ENCODE data around the gene HOXA13.

The HOXA13 gene

DNA sequence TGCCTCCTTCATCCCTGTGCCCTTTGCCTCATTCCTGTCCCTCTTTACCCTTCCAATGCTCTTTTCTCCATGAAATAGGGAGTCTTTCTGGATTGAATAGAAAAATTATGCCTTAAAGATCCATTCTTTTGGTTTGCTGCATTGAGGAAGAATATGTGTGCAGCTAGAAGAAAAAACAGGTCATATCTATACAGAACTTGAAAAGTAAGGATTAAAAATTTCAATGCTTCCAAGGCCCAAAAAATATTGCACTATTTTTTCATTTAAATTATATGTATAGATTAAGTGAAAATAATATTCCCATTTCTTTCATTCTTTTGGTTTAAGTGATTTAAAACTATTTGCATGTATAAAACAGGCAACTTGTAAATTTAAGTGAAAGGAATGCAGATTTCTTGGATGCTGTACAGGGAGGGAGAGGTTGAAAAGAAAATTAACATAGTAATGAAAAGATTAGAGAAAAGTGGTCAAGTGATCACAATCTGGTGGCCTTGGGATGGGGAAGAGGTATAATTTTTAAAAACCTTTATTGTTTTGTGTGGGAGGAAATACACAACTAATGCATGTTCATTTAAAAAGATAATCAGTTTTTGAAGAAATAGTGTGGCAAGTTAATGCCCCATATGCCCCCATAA lies 24.2 kb upstream of the HOXA13 start:
- Histone ChIP-seq H3K27me3 (peaks cover 0 to 53% of the 10 kb centered on the region in 2 donors), H3K4me3 (no peak overlapping the region), H3K4me1 (peaks cover 0 to 5% (median 0%) of the 10 kb centered on the region in 4 donors), H3K36me3 (no peaks in the 10 kb centered on the region), H3K27ac (no peak overlapping the region), H3K9me3 (peaks cover 0 to 4% (median 0%) of the 10 kb centered on the region in 3 donors)
- TF ChIP-seq, protein P1, sequence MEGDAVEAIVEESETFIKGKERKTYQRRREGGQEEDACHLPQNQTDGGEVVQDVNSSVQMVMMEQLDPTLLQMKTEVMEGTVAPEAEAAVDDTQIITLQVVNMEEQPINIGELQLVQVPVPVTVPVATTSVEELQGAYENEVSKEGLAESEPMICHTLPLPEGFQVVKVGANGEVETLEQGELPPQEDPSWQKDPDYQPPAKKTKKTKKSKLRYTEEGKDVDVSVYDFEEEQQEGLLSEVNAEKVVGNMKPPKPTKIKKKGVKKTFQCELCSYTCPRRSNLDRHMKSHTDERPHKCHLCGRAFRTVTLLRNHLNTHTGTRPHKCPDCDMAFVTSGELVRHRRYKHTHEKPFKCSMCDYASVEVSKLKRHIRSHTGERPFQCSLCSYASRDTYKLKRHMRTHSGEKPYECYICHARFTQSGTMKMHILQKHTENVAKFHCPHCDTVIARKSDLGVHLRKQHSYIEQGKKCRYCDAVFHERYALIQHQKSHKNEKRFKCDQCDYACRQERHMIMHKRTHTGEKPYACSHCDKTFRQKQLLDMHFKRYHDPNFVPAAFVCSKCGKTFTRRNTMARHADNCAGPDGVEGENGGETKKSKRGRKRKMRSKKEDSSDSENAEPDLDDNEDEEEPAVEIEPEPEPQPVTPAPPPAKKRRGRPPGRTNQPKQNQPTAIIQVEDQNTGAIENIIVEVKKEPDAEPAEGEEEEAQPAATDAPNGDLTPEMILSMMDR (IDR thresholded peaks at IDR 0.05): no peak
- intact Hi-C loops (cut with DNase I; ENCODE audit: low total_unique reads): no loop called here
- no peak for DNase-seq

DNA sequence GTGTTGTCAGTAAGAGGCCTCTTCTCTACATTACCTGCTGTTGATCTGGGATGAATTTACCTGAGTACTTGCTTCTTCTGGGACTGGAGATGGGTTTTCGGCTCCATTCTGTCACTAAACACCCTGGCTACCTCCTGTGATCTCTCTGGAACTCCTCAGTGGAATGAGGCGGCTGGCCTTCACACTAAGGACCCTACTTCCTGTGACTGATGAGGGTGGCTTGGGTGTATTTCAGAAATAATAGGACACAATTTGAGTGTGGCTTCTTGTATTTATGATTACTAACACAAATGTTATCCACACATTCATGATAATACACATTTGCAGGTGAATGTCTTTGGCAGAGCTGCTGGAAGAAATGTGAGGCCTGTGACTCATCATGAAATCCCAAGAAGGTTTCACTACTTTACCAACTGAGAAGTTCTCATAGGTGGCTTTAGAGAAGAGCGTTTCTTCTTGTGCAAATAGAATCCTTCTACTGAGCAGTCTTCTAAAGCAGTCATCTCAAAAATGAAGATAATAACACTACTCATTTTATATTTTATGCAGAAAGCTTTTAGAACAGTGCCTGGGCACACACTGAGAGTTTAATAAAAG lies 21.4 kb upstream of the HOXA13 start:
- H3K36me3 ChIP-seq: no peaks in the 10 kb centered on the region
- H3K9me3 ChIP-seq: peaks cover 0 to 4% (median 0%) of the 10 kb centered on the region in 3 donors
- H3K4me3 ChIP-seq: no peak overlapping the region
- TF ChIP-seq, protein P1 (IDR thresholded peaks at IDR 0.05): no peak
- DNase-seq: no peak
- H3K27ac ChIP-seq: no peak overlapping the region
- H3K4me1 ChIP-seq: peaks cover 0 to 5% (median 0%) of the 10 kb centered on the region in 4 donors
- intact Hi-C loops (cut with DNase I; ENCODE audit: low total_unique reads): no loop called here
- peaks cover 0 to 59% of the 10 kb centered on the region in 2 donors for H3K27me3 ChIP-seq

GRCh38 chr7:27220440-27220955 lies 20.6 kb upstream of the HOXA13 start:
- H3K4me3 ChIP-seq: no peak overlapping the region
- peaks cover 0 to 55% of the 10 kb centered on the region in 2 donors for H3K27me3 ChIP-seq
- H3K9me3 ChIP-seq: peaks cover 0 to 4% (median 0%) of the 10 kb centered on the region in 3 donors
- peak in 1 of 2 donors; percentile 40 for DNase-seq
- peaks cover 0 to 3% (median 0%) of the 10 kb centered on the region in 4 donors for H3K4me1 ChIP-seq
- H3K27ac ChIP-seq: no peak overlapping the region
- intact Hi-C loops (cut with DNase I; ENCODE audit: low total_unique reads): no loop called here
- H3K36me3 ChIP-seq: no peaks in the 10 kb centered on the region
- TF ChIP-seq, protein P1 (IDR thresholded peaks at IDR 0.05): no peak

DNA sequence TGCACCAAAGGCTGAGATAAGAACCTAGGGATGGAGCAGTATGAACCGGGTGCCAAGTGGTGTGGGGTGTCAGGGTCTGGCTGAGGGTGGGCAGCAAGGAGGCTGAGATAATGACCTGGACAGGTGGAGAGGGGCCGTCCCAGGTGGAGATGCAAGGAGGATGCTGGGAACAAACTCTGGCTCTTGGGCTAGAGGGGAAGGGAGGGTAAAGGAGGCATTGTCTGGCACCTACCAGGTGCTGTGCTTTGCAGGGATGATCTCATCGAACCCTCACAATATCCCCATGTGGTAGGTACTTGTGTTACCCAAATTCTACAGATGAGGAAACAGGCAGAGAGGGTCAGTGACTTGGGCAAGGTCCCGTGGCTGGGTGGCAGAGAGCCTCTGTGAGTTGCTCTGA lies 19.9 kb upstream of the HOXA13 start:
- peaks cover 0 to 4% (median 0%) of the 10 kb centered on the region in 3 donors for H3K9me3 ChIP-seq
- peaks cover 0 to 48% of the 10 kb centered on the region in 2 donors for H3K27me3 ChIP-seq
- intact Hi-C loops (cut with DNase I; ENCODE audit: low total_unique reads): no loop called here
- no peak overlapping the region for H3K27ac ChIP-seq
- H3K36me3 ChIP-seq: no peaks in the 10 kb centered on the region
- TF ChIP-seq, protein P1 (IDR thresholded peaks at IDR 0.05): no peak
- H3K4me1 ChIP-seq: no peaks in the 10 kb centered on the region
- no peak overlapping the region for H3K4me3 ChIP-seq
- DNase-seq: no peak

DNA sequence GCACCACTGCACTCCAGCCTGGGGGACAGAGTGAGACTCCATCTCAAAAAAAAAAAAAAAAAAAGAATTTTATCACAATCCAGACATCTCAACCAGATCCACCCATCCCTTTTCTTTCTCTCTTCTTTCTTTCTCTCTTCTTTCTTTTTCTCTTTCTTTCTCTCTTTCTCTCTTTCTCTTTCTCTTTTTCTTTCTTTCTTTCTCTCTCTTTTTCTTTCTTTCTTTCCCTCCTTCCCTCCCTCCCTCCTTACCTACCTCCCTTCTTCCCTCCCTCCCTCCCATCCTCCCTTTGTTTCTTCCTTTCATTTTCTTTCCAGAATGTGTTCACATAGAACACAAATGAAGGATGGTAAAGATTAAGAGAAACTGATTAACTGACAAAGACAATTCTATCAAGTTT lies 18.1 kb upstream of the HOXA13 start:
- Histone ChIP-seq H3K36me3 (no peaks in the 10 kb centered on the region), H3K9me3 (peaks cover 0 to 4% (median 0%) of the 10 kb centered on the region in 3 donors), H3K4me1 (peaks cover 0 to 3% (median 0%) of the 10 kb centered on the region in 4 donors), H3K27ac (no peak overlapping the region), H3K4me3 (no peak overlapping the region), H3K27me3 (peaks cover 0 to 53% of the 10 kb centered on the region in 2 donors)
- intact Hi-C loops (cut with DNase I; ENCODE audit: low total_unique reads): no loop called here
- DNase-seq: no peak
- TF ChIP-seq, protein P1 (IDR thresholded peaks at IDR 0.05): no peak
